ENCODE measurements around the gene ADARB2.

ADARB2 gene

GRCh38 chr10:1244493-1244892 lies 492.8 kb downstream of the ADARB2 start:
- H3K9me3 Mint-ChIP-seq = no peaks in the 10 kb centered on the region
- peaks cover 19% of the 10 kb centered on the region for H3K4me1 Mint-ChIP-seq
- ATAC-seq = no peak
- no peaks in the 10 kb centered on the region for H3K36me3 Mint-ChIP-seq
- H3K4me3 Mint-ChIP-seq = no peak overlapping the region
- DNase-seq (ENCODE audit: low spot score in 2 of 2) = no peak
- no peak overlapping the region for H3K27ac Mint-ChIP-seq

- Mint-ChIP-seq H3K36me3 (no peaks in the 10 kb centered on the region), H3K4me3 (no peak overlapping the region), H3K4me1 (peaks cover 19% of the 10 kb centered on the region), H3K9me3 (no peaks in the 10 kb centered on the region), H3K27ac (no peak overlapping the region)
- ATAC-seq (no peak), DNase-seq (ENCODE audit: low spot score in 2 of 2) (no peak)
Measured at GRCh38 chr10:1243486-1244234, 493.7 kb downstream of the ADARB2 start.

- no peaks in the 10 kb centered on the region for H3K36me3 Mint-ChIP-seq
- H3K4me1 Mint-ChIP-seq = peaks cover 18% of the 10 kb centered on the region
- H3K4me3 Mint-ChIP-seq = no peak overlapping the region
- H3K27ac Mint-ChIP-seq = no peak overlapping the region
- ATAC-seq = no peak
- H3K9me3 Mint-ChIP-seq = no peaks in the 10 kb centered on the region
- no peak for DNase-seq (ENCODE audit: low spot score in 2 of 2)
Measured at GRCh38 chr10:1242975-1243374, 494.4 kb downstream of the ADARB2 start.

- Mint-ChIP-seq H3K27ac (no peak overlapping the region), H3K9me3 (no peaks in the 10 kb centered on the region), H3K36me3 (no peaks in the 10 kb centered on the region), H3K4me1 (peaks cover 14% of the 10 kb centered on the region), H3K4me3 (no peak overlapping the region)
- DNase-seq (ENCODE audit: low spot score in 2 of 2) (no peak), ATAC-seq (no peak)
Measured at GRCh38 chr10:1241973-1242935, 495.1 kb downstream of the ADARB2 start.

- Mint-ChIP-seq H3K36me3 (no peaks in the 10 kb centered on the region), H3K4me1 (peaks cover 14% of the 10 kb centered on the region)
- DNase-seq (ENCODE audit: low spot score in 2 of 2) = no peak
Measured at GRCh38 chr10:1241322-1241890, 495.9 kb downstream of the ADARB2 start.

GRCh38 chr10:1240341-1240775 lies 497.0 kb downstream of the ADARB2 start:
- ATAC-seq (peak; percentile 86), DNase-seq (ENCODE audit: low spot score in 2 of 2) (peak in 1 of 2 donors; percentile 76)
- Mint-ChIP-seq H3K4me1 (peaks cover 14% of the 10 kb centered on the region), H3K4me3 (peak overlapping the region; percentile 90), H3K36me3 (no peaks in the 10 kb centered on the region), H3K9me3 (no peaks in the 10 kb centered on the region), H3K27ac (peak overlapping the region; percentile 99)

More at GRCh38 chr10:1241322-1241890, 495.9 kb downstream of the ADARB2 start:
- Mint-ChIP-seq H3K27ac (no peak overlapping the region), H3K9me3 (no peaks in the 10 kb centered on the region), H3K4me3 (no peak overlapping the region)
- ATAC-seq = no peak

GRCh38 chr10:1233031-1233430 lies 504.3 kb downstream of the ADARB2 start:
- no peak overlapping the region for H3K27ac Mint-ChIP-seq

GRCh38 chr10:1232164-1232911 lies 505.0 kb downstream of the ADARB2 start:
- no peak for DNase-seq (ENCODE audit: low spot score in 2 of 2)
- no peak for ATAC-seq
- Mint-ChIP-seq H3K4me1 (no peaks in the 10 kb centered on the region), H3K27ac (no peak overlapping the region), H3K9me3 (no peaks in the 10 kb centered on the region), H3K36me3 (no peaks in the 10 kb centered on the region), H3K4me3 (no peak overlapping the region)

More at GRCh38 chr10:1233031-1233430, 504.3 kb downstream of the ADARB2 start:
- no peaks in the 10 kb centered on the region for H3K4me1 Mint-ChIP-seq
- H3K36me3 Mint-ChIP-seq = no peaks in the 10 kb centered on the region
- no peak overlapping the region for H3K4me3 Mint-ChIP-seq
- no peaks in the 10 kb centered on the region for H3K9me3 Mint-ChIP-seq
- ATAC-seq (no peak), DNase-seq (ENCODE audit: low spot score in 2 of 2) (no peak)

GRCh38 chr10:1230592-1231275 lies 506.6 kb downstream of the ADARB2 start:
- Mint-ChIP-seq H3K4me3 (no peak overlapping the region), H3K9me3 (peaks cover 3% of the 10 kb centered on the region), H3K4me1 (no peaks in the 10 kb centered on the region), H3K36me3 (no peaks in the 10 kb centered on the region), H3K27ac (no peak overlapping the region)
- DNase-seq (ENCODE audit: low spot score in 2 of 2) (no peak), ATAC-seq (no peak)

- Mint-ChIP-seq H3K4me3 (no peak overlapping the region), H3K36me3 (no peaks in the 10 kb centered on the region)
- ATAC-seq = no peak
Measured at GRCh38 chr10:1230138-1230537, 507.2 kb downstream of the ADARB2 start.

GRCh38 chr10:1229574-1229973 lies 507.8 kb downstream of the ADARB2 start:
- Mint-ChIP-seq H3K36me3 (no peaks in the 10 kb centered on the region), H3K27ac (no peak overlapping the region), H3K4me1 (no peaks in the 10 kb centered on the region), H3K9me3 (peaks cover 3% of the 10 kb centered on the region), H3K4me3 (no peak overlapping the region)
- ATAC-seq (no peak), DNase-seq (ENCODE audit: low spot score in 2 of 2) (no peak)

More at GRCh38 chr10:1230138-1230537, 507.2 kb downstream of the ADARB2 start:
- H3K4me1 Mint-ChIP-seq = no peaks in the 10 kb centered on the region
- no peak overlapping the region for H3K27ac Mint-ChIP-seq
- H3K9me3 Mint-ChIP-seq = peaks cover 3% of the 10 kb centered on the region
- DNase-seq (ENCODE audit: low spot score in 2 of 2) = no peak

GRCh38 chr10:1229116-1229515 lies 508.2 kb downstream of the ADARB2 start:
- Mint-ChIP-seq H3K4me1 (no peaks in the 10 kb centered on the region), H3K4me3 (no peak overlapping the region), H3K9me3 (peaks cover 3% of the 10 kb centered on the region), H3K36me3 (no peaks in the 10 kb centered on the region), H3K27ac (no peak overlapping the region)
- DNase-seq (ENCODE audit: low spot score in 2 of 2) = no peak
- ATAC-seq = no peak

GRCh38 chr10:1228467-1228975 lies 508.8 kb downstream of the ADARB2 start:
- no peaks in the 10 kb centered on the region for H3K4me1 Mint-ChIP-seq
- H3K4me3 Mint-ChIP-seq = no peak overlapping the region
- no peak overlapping the region for H3K27ac Mint-ChIP-seq
- H3K9me3 Mint-ChIP-seq = peaks cover 3% of the 10 kb centered on the region
- no peak for ATAC-seq
- no peak for DNase-seq (ENCODE audit: low spot score in 2 of 2)
- no peaks in the 10 kb centered on the region for H3K36me3 Mint-ChIP-seq
